HCT116 (cell line): ENCODE results near the gene SPATA31E1.

Source experiments
- CEBPB ChIP-seq: IDR thresholded peaks from 2 replicates; pipeline ENCODE4 v1.6.1; 2012; ENCODE audit warnings: low read depth
- EGR1 ChIP-seq: IDR thresholded peaks from 2 replicates; pipeline ENCODE4 v1.6.1; 2012; ENCODE audit warnings: low read depth
- POLR2AphosphoS5 ChIP-seq: IDR thresholded peaks from 2 replicates; pipeline ENCODE4 v1.6.1; 2011; ENCODE audit warnings: mild to moderate bottlenecking, low read depth, low read length, moderate library complexity
- SP1 ChIP-seq: IDR thresholded peaks from 2 replicates; pipeline ENCODE4 v1.6.1; 2012; ENCODE audit warnings: low read depth
- SRF ChIP-seq: IDR thresholded peaks from 2 replicates; pipeline ENCODE4 v1.6.1; 2012; ENCODE audit warnings: low read depth
- TCF7L2 ChIP-seq: IDR thresholded peaks from 2 replicates; pipeline ENCODE4 v1.7.0; 2011; ENCODE audit warnings: borderline replicate concordance, inconsistent platforms; ENCODE audit not compliant: insufficient read depth, insufficient read length; ENCODE audit errors: extremely low read depth
- ZFX ChIP-seq: fragments of 450-650 bp; IDR thresholded peaks from 2 replicates; pipeline ENCODE4 v1.6.1; 2017
- TF ChIP-seq, protein P1 (sequence below), 3 experiments: fragments of 200-600 bp in 1 of 3; sonication (generic) in 1 of 3; IDR thresholded peaks in 2 of 3; conservative IDR thresholded peaks in 1 of 3; 2 replicates each; pipeline ENCODE4 v1.5.1; 2012 to 2017; ENCODE audit warnings: low read depth in 2 of 3, low read length in 2 of 3, antibody characterized with exemption in 1 of 3, borderline replicate concordance in 1 of 3, control low read depth in 1 of 3, mild to moderate bottlenecking in 1 of 3, mixed read lengths in 1 of 3, mixed run types in 1 of 3, moderate library complexity in 1 of 3; ENCODE audit not compliant: insufficient read depth in 1 of 3

DNA sequence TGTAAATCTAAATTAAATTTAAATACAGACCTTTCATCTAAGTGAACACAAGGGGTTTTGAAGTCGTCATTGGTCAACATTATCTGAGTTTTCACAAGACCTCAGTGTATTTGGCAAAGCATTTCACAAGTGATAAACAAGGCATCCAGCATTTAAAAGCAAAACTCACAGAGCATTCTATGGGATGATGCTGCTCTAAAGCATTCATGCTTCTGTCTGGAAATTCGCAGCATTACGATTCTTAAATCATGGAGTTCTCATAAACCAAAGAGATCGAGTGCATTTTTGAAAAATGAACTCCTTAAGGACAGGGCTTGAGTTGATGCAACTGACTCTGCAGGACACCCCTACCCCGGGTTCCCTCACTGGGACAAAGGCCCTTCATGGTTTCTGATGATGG is 46.1 kb upstream of the SPATA31E1 start:
- TF ChIP-seq POLR2AphosphoS5 = no peak
- TF ChIP-seq, protein P1, sequence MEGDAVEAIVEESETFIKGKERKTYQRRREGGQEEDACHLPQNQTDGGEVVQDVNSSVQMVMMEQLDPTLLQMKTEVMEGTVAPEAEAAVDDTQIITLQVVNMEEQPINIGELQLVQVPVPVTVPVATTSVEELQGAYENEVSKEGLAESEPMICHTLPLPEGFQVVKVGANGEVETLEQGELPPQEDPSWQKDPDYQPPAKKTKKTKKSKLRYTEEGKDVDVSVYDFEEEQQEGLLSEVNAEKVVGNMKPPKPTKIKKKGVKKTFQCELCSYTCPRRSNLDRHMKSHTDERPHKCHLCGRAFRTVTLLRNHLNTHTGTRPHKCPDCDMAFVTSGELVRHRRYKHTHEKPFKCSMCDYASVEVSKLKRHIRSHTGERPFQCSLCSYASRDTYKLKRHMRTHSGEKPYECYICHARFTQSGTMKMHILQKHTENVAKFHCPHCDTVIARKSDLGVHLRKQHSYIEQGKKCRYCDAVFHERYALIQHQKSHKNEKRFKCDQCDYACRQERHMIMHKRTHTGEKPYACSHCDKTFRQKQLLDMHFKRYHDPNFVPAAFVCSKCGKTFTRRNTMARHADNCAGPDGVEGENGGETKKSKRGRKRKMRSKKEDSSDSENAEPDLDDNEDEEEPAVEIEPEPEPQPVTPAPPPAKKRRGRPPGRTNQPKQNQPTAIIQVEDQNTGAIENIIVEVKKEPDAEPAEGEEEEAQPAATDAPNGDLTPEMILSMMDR (IDR thresholded peaks at IDR 0.05 in 2 of 3, conservative IDR thresholded peaks at IDR 0.05 in 1 of 3; ENCODE audit: borderline replicate concordance in 1 of 3, insufficient read depth in 1 of 3, low read depth in 2 of 3, low read length in 2 of 3) = no peak
- TF ChIP-seq TCF7L2 = no peak
- no peak for TF ChIP-seq SRF
- no peak for TF ChIP-seq CEBPB
- TF ChIP-seq EGR1 = no peak
- TF ChIP-seq ZFX = no peak
- TF ChIP-seq SP1 = no peak
